ENCODE measurements around the gene RGCC. TPM values are rescaled to one million over a fixed set of nuclear protein-coding genes. Genes with fewer than 3 reads are reported as not detected.
"Not testable (repeated sequence)": the region's sequence is repeated elsewhere in the genome, so short reads cannot be mapped to it uniquely, and the experiment has no call there.

The RGCC gene
- polyA plus RNA-seq, 1 donor from 2014 or later: not detected

GRCh38 chr13:41502673-41503072 is 45.3 kb downstream of the RGCC start:
- no peak overlapping the region for H3K27ac ChIP-seq (ENCODE audit: low read length)
- no peaks in the 10 kb centered on the region for H3K9me3 ChIP-seq (ENCODE audit: low read length)

GRCh38 chr13:41503356-41503755 is 46.0 kb downstream of the RGCC start:
- no peak for TF ChIP-seq TAF1 (IDR thresholded peaks at IDR 0.05; ENCODE audit: low read depth)
- no peak for TF ChIP-seq POLR2AphosphoS5 (IDR thresholded peaks at IDR 0.05)
- no peak for TF ChIP-seq SMC3 (conservative IDR thresholded peaks at IDR 0.05; ENCODE audit: poor library complexity)
- no peak for TF ChIP-seq EZH2 (IDR thresholded peaks at IDR 0.05; ENCODE audit: borderline replicate concordance, insufficient read depth, low read length, poor library complexity, severe bottlenecking)
- no peak for TF ChIP-seq EP300 (conservative IDR thresholded peaks at IDR 0.05; ENCODE audit: poor library complexity, severe bottlenecking)
- no peak for TF ChIP-seq REST (IDR thresholded peaks at IDR 0.05; ENCODE audit: borderline replicate concordance)
- no peak for TF ChIP-seq MXI1 (conservative IDR thresholded peaks at IDR 0.05; ENCODE audit: poor library complexity, severe bottlenecking)
- no peaks in the 10 kb centered on the region for H3F3A ChIP-seq (ENCODE audit: insufficient read depth, low read length, poor library complexity, severe bottlenecking)
- H3K36me3 ChIP-seq (ENCODE audit: insufficient read depth, low read length): no peaks in the 10 kb centered on the region
- no peaks in the 10 kb centered on the region for H3K9me2 ChIP-seq (ENCODE audit: insufficient read depth, low read length)
- H3K27me3 ChIP-seq (ENCODE audit: insufficient read depth, low read depth, low read length): no peaks in the 10 kb centered on the region
- no peak overlapping the region for H3K27ac ChIP-seq (ENCODE audit: low read length)
- H2AFZ ChIP-seq (ENCODE audit: low read depth, low read length): no peak overlapping the region
- H4K20me1 ChIP-seq (ENCODE audit: insufficient read depth): no peaks in the 10 kb centered on the region
- H3K9ac ChIP-seq (ENCODE audit: low read length): no peak overlapping the region
- no peak overlapping the region for H3K4me2 ChIP-seq (ENCODE audit: low read length)
- no peak overlapping the region for H3K4me3 ChIP-seq (ENCODE audit: low read length)
- H3K79me2 ChIP-seq (replicated peaks; ENCODE audit: insufficient read depth, low read length): no peaks in the 10 kb centered on the region
- H3K9me3 ChIP-seq (ENCODE audit: low read length): no peaks in the 10 kb centered on the region

More at GRCh38 chr13:41502673-41503072, 45.3 kb downstream of the RGCC start:
- Histone ChIP-seq H3K79me2 (replicated peaks; ENCODE audit: insufficient read depth, low read length) (no peaks in the 10 kb centered on the region), H4K20me1 (ENCODE audit: insufficient read depth) (no peaks in the 10 kb centered on the region), H3K9ac (ENCODE audit: low read length) (no peak overlapping the region), H3K9me2 (ENCODE audit: insufficient read depth, low read length) (no peaks in the 10 kb centered on the region), H3K4me3 (ENCODE audit: low read length) (no peak overlapping the region), H3K36me3 (ENCODE audit: insufficient read depth, low read length) (no peaks in the 10 kb centered on the region), H3K27me3 (ENCODE audit: insufficient read depth, low read depth, low read length) (no peaks in the 10 kb centered on the region), H3F3A (ENCODE audit: insufficient read depth, low read length, poor library complexity, severe bottlenecking) (no peaks in the 10 kb centered on the region), H2AFZ (ENCODE audit: low read depth, low read length) (no peak overlapping the region), H3K4me2 (ENCODE audit: low read length) (no peak overlapping the region)
- TF ChIP-seq SMC3 (conservative IDR thresholded peaks at IDR 0.05; ENCODE audit: poor library complexity) (no peak), POLR2AphosphoS5 (IDR thresholded peaks at IDR 0.05) (no peak), MXI1 (conservative IDR thresholded peaks at IDR 0.05; ENCODE audit: poor library complexity, severe bottlenecking) (no peak), REST (IDR thresholded peaks at IDR 0.05; ENCODE audit: borderline replicate concordance) (no peak), EP300 (conservative IDR thresholded peaks at IDR 0.05; ENCODE audit: poor library complexity, severe bottlenecking) (no peak), CTCF (IDR thresholded peaks at IDR 0.05; ENCODE audit: poor library complexity, severe bottlenecking) (no peak), RAD21 (conservative IDR thresholded peaks at IDR 0.05) (no peak)

GRCh38 chr13:41504657-41505056 is 47.3 kb downstream of the RGCC start:
- not testable (repeated sequence) for H3K4me2 ChIP-seq (ENCODE audit: low read length); H3K9ac ChIP-seq (ENCODE audit: low read length); H3K79me2 ChIP-seq (replicated peaks; ENCODE audit: insufficient read depth, low read length); H3K27ac ChIP-seq (ENCODE audit: low read length); H3K4me3 ChIP-seq (ENCODE audit: low read length); H3F3A ChIP-seq (ENCODE audit: insufficient read depth, low read length, poor library complexity, severe bottlenecking); H3K9me2 ChIP-seq (ENCODE audit: insufficient read depth, low read length); H2AFZ ChIP-seq (ENCODE audit: low read depth, low read length); H4K20me1 ChIP-seq (ENCODE audit: insufficient read depth); H3K9me3 ChIP-seq (ENCODE audit: low read length); H3K27me3 ChIP-seq (ENCODE audit: insufficient read depth, low read depth, low read length); H3K36me3 ChIP-seq (ENCODE audit: insufficient read depth, low read length)
